Endometrium (tissue), 2 donors: ENCODE data around the gene KRABD2.
A peak's percentile ranks its signal among the peaks of the same experiment; 100 is the strongest.
"Not testable (repeated sequence)": the region's sequence is repeated elsewhere in the genome, so short reads cannot be mapped to it uniquely, and the experiment has no call there.

Source experiments
- FAIRE-seq: peaks from 2 replicates; lab custom pipeline; 2012; peaks lifted over from hg19 to GRCh38; lab: Jason Lieb, UNC
- donor health status: control.
- donor health status: control.

KRABD2 gene

DNA sequence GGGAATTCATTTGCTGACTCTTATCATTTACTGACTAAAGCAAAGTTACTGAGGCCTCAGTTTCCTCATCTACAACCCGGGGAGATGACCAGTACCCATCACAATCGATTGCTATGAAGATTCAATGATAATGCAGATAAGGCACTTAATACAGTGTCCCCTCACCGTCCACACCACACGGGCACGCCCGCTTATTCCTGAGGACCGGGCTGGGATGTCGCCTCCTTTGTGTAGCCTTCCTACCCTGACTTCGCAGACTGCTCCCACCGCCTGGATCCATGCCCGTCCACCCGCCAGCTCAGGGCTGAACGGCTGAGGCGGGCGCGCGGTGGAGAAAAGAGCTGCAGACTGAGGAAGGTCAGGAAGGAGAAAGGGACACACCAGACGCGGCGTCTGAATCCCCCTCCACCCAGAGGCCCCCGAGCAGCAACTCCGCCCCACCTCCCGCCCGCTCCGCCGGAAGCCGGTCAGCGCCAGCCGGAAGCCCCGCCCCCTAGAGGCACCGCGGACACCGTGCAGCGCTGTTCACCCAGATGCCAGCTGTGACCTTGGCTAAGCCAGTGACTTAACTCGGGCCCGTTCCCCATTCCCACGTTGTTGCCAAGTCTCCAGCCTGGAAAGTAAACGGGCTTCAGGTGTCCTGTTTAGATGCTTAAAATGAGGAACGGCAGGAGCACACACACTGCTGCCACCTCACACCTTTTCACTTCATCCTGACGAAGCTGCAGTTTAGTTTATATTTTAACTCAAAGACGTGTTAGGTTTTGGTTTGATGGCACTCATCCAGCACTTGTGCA, at the start of gene KRABD2:
Gene KRABD2 (minus strand): TSS at position 434 of the 797 bp plus-strand sequence.
- FAIRE-seq = no peak

DNA sequence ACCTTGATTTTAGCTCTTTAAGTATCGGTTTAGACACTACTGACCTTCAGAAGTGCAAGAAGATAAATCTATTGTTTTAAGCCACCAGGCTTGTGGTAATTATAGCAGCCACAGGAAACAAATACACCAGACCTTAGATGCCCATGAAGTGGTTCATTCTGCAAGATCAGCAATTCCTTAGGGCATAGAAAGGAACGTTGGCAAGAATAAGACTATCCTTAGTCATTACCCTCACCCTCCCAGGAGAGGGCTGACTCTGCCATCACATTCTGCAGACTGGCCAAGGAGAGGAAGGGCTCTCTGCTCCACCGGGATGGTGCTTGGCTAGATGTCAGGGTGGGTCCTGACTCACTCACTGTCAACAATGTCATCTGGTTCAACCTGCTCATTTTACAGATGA, 45.1 kb upstream of the KRABD2 start:
- FAIRE-seq = no peak

DNA sequence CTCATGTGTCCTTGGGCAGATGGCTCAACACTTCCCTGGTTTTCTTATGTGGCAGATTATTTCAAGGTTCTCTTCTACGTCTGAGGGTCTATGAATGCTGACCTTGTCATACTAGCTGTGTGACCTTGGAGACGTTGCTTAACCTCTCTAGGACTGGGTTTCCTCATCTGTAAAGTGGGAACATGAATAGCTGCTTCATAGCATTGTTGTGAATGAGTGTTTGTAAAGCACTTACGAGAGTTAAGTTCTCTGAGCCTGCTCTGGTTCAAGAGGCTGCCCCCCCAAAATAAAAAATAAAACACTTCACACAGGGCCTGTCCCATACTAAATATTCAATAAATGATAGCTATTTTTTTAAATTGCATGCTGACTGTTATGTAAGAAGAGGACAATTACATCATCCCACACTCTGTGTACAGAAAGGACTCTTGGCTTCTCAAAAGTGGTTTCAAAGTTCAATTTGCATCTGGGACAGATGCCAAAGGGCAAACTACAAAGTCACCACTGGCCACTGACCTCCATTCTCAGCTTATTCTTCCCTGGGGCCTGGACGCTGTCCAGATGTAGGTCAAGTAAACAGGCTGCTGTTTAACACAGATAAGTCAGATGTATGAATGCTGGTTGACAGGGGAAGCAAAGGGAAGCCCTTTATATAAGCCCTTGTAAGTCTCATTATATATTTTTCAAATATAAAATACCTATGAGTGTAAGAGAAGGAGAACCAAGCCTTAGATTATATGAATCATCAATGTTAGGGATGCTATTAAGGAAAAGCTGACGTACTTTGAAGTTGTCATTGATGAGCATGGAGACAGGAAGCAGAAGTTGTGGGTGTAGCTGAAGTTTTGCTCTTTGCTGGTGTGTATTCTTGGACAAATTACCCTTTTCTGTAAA, 43.8 kb upstream of the KRABD2 start:
- FAIRE-seq = peak; percentile 77

DNA sequence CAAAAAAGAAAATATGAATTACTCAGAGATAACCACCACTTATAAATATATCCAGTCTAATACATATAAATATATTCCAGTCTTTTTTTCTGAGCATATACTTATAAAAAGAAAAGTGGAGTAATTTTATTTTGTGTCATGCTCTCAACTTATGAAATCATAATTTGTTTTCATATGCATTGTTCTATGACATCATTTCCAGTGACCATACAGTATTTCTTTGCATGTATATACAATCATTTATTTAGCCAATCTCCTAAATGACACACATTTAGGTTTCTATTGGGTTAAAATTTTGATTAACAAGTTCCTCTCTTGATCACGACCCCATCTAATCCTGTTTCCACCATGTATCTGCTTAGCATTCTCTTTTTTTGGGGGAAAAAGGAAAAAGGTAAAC, 42.8 kb upstream of the KRABD2 start:
- no peak for FAIRE-seq

DNA sequence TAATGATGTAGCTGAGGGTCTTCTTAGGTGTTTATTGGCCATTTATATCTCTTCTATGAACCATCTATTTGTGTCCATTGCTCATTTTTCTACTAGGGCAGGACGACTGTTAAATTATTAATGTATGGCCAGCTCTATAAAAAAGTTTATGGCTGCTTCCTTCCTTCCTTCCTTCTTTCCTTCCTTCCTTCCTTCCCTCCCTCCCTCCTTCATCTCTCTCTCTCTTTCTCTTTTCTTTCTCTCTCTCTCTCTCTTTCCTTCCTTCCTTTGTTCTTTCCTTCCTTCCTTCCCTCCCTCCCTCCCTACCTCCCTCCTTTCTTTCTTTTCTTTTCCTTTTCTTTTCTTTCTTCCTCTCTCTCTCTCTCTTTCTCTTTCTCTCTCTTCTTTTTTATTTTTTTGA, 42.0 kb upstream of the KRABD2 start:
- no peak for FAIRE-seq

DNA sequence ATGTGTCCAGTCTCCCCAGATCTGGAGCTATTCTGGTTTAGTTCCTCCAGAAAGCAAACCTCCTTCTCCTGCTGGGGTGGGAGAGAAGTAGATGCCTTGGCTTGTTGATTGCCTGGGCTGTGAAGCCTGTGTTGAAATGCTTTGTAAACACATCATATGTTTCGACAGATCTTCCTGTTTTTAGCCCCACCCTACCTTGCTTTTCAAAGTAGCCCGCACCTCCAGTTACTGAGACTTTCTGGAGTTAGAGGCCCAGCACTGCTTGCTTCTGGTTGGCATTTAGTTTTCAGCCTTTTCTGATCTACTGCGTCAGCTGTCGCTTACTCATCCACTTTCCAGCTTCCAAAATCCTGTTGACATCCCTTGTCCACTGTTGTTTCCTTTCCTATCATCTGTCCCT, 41.3 kb upstream of the KRABD2 start:
- no peak for FAIRE-seq

DNA sequence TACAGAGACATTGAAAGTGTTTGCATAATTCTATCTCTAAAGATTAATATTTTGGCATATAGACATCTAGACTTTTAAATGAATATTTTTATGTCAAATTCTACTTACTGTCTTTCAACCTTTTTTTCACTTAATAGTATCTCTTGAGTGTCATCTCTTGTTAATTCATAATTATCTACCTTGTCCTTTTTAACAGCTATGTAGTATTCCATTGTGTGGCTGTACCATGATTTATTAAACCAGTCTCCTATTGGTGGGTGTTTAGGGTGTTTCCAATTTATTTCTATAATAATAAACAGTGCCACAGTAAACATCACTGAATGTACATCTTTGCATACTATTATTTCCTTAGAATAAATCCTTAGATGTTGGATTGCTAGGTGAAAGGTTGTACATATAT, 37.4 kb upstream of the KRABD2 start:
- no peak for FAIRE-seq

DNA sequence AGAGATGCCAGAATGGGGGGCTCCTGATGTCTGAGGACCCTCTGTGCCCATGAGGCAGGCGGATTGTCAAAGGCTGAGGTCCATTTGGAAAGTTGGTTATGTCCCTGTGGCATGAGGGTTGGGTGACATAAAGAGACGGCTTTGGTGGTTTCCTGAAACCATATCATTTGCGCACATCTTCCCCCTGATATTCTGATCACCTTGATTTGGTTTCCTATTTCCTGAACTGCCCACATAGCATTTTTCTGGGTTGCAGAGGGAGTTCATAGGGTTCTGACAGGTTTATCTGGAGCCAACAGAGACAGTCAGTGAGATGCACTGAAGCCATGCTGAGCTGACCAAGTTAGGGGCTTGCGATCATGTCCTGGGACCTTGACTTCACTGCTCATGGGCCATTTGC, 36.8 kb upstream of the KRABD2 start:
- FAIRE-seq = no peak

DNA sequence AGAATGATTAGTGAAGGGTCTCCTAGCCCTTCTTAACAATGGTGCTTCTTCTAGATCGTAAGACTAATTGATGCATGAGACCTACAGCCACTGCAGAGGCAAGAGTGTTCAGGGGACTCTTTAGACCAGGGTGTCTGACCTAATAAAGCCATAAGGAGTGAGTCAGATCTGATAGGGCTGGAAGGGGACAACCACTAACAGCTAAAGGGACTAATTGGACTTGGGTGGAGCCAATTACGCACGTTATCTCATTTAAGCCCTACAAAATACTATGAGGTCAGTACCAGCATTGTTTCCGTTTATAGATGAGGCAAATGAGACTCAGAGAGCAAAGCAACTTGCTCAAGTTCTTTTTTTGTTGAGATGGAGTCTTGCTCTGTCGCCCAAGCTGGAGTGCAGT, 35.6 kb upstream of the KRABD2 start:
- no peak for FAIRE-seq

DNA sequence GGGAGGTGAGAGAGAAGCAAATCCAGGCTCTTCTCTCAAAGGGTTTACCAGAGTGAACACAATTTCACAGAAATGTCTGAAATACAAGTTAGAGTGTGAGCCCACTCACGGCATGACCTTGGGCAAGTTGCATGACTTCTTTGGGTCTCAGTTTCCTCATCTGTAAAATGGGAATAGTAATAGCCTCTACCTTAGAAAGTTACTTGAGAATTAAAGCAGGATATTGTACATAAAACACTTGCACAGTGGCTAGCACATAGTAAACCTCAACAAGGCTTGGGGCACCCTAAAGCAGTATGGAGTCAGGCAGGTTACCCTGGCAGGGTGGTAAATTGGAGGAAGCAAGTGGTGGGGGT, 34.4 kb upstream of the KRABD2 start:
- no peak for FAIRE-seq

DNA sequence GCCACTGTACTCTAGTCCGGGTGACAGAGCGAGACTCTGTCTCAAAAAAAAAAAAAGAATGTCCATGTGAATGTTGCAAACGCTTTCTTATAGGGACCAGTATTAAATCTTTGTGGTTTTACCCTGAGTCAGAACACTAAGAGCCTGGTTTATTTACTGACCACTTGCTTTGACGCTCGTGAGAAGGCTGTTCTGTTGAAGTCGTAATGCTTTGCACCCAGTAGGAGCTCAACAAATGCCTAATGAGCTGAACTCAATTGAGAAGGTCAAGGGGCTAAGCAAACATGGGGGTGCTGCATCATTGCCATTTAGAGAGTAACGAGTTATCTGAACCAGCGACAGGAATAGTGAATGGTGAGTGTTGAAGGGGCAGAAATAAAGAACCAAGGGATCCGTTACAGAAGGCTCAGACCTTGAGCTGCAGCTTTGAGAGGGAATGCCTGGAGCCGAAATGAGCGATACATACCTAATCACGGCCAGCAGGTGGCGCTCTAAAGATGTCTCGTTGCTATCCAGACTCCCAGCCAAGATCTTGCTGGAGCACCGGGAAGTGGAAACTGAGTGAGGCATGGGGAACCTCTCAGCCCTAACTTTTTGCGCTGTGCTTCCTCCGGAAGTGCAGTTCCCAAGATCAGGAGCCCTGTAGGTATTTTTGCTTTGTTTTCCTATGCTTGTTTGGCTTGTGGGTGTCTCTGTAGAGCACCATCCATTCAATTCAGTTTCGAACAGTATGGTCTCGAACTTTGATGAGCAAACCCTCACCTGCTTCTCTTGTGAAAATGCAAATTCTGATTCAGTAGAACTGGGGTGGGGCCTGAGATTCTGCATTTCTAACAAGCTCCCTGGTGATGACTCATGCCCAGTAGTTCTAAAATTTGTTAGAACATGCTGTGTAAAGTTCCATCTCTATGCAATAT, 33.7 kb upstream of the KRABD2 start:
- peak; percentile 84 for FAIRE-seq

DNA sequence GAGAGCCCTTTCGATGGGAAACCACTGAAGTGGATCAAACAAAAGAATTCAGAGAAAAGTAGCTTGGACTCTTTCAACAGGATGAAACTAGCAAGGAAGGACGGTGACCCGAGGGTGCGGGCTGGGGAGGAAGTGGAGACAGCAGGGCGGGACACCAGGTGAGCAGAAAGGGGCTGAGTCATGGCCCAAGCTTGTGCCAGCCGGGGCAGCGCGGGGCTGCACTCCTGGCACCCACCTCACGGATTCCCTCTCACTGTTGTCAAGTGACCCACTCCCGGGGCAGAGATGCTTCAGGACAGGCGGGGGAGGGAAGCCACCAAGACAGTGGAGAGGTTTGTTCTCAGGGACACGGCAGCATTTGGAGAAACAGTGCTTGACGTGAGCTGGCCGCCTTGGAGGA, 31.9 kb upstream of the KRABD2 start:
- FAIRE-seq = no peak

DNA sequence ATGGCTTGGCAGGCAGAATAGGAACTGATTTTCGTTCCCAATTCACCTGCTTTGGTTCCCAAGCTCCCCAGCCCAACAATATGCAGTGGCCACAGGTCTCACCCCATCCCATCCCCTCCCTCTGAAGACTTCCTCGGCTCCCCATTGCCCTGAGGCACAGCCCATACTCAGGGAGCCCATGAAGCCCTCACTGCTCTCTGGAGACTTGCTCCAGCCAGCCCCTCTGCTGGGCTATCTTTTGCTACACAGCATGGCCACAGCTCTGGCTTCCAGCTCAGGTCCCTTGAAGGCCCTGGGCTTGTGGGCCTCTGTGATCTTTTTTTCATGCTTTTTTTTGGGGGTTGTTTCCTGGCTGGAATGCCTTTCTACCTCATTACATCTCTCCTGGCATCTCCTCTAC, 29.7 kb upstream of the KRABD2 start:
- FAIRE-seq = no peak

DNA sequence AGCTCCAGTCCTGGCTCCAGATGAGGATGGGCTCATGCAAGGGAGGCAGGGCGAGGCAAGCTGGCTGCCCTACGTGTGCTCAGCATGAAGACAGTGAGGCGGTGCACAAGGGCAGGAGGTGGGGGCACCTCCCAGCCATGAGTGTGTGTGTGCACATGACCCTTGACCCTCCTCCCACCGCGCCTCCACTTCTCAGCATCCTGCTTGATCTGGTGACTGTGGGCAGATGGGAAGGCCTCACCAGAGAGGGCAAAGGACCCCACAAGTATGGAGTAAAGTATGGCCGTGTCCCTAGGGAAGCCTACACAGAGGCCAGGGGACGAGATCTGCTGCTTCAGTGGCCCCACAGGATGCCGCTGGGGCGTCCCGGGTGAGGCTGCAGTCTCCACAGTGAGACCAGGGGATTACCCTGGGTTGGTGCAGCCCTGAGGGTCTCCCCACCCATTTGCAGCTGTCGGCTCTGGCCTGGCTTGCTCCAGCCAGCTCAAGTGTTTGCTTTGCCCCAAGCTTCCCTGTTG, 29.1 kb upstream of the KRABD2 start:
- no peak for FAIRE-seq

DNA sequence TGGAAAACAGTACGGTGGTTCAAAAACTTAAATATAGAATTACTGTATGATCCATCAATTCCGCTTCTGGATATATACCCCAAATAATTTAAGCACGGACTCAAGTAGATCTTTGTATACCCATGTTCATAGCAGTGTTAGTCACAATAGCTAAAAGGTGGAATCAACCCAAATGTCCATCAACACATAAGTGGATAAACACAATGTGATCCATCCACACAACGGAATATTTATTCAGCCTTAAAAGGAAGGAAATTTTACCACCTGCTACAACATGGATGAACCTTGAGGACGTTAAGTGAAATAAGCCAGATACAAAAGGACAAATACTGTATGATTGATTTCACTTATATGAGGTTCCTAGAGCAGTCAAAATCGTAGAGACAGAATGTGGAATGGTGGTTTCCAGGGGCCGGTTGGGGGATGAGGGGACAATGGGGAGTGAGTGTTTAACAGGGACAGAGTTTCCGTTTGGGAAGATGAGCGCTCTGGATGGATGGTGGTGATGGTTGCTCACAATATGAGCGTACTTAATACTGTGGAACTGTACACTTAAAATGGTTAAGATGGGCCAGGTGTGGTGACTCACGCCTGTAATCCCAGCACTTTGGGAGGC, 26.5 kb upstream of the KRABD2 start:
- FAIRE-seq = no peak

DNA sequence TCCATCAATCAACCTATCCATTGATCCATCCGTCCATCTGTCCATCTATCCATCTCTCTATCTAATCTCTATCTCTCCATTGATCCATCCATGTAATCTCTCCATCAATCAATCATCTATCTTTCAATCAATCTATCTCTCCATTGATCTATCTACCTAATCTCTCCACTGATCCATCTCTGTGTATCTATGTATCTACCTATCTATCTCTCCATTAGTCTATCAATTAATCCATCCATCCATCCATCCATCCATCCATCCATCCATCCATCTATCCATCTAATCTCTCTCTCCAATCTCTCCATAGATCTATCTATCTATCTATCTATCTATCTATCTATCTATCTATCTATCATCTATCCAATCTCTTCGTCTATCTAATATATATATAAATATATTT, 24.6 kb upstream of the KRABD2 start:
- no peak for FAIRE-seq

DNA sequence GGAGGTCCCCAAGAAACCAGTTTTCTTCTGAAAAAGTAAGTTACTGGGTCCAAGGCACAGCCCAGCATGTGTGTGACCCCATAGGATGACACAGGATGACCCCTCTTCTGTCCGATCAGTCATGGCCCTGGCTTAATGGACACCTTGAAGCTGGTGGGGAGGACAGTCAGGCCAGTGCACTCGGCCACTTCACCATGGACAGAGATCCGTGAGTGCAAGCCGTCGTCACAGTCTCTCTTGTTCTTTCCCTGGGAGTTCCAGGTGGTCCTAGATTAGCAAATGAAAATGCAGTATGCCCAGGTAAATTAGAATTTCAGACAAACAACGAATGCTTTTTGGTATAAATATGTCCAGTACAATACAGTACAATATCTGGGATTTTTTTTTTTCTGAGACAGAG, 22.5 kb upstream of the KRABD2 start:
- no peak for FAIRE-seq

DNA sequence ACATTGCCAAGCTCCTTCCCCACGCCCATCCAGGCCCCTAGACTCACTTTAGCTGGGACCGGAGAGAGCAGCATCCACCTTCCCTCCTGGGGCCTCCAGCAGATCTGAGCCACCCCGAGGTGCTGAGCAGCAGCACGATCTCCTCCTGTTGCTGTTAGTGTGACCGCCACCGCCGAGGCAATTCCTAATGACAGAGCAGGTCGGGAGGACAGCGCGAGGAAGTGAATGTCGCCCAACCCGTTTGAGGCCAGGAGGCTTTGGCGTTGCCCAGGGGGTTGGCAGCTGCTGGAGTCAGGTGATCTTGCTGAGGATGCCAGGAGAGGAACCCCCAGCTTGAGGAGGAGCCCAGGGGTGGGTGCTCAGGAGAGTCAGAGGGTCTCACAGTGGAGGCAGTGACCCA, 21.1 kb upstream of the KRABD2 start, which contains the start of gene RNF222:
Gene RNF222 (minus strand): TSS at position 192 of the 400 bp plus-strand sequence. CDS start 4,366 bp downstream, outside the sequence.
- no peak for FAIRE-seq

DNA sequence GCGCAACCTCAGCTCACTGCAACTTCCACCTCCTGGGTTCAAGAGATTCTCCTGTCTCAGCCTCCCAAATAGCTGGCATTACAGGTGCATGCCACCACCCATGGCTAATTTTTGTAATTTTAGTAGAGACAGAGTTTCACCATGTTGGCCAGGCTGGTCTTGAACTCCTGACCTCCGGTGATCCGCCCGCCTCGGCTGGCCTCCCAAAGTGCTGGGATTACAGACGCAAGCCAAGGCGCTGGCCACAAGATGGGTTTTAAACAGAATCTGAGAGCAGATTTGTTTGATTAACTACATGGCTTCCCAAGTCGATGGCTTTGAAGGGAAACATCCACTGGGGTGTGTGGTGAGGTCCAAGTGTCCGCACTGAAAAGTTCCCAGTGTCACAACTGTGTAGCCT, 18.0 kb upstream of the KRABD2 start:
- FAIRE-seq = not testable (repeated sequence)

DNA sequence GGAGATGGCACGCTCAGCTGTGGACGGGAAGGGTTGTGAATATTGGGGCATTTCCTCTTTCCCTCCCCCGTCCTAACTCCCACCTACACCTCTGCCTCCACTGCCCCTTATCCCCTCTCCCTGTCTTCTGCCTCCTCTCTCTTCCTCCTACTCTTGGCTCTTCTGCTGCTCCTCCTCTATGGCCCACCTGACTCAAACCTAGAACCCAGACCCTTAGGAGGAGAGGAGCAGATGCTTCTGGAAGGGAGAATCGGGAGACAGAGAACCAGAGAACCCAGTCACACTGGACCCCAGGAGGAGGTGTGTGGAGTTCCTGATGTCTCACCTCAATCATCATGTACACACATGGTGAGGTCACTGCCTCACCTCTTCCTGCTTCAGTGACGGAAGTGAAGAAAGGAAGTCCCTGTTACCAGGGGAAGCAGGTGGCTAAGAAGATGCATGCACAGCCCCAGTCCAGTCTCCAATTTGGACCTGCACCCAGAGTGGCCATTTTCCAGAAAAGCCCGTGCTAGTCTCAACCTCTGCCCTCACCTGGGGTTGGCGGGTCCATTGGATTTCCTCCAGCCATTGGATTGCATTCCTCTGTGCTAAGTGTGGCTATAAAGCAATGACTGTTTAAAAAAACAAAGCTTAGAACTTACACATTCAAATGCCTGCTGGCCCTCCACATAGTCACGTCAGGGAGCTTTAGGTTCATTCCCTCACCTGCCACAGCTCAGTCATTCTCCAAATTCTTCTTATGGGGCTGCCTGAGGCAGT, 17.1 kb upstream of the KRABD2 start:
- FAIRE-seq = no peak
